Fibroblast of skin of scalp (primary cell): ENCODE measurements around the gene ZNF648. TPM values are rescaled to one million over a fixed set of nuclear protein-coding genes. Genes with fewer than 3 reads are reported as not detected.
"Not testable (repeated sequence)": the region's sequence is repeated elsewhere in the genome, so short reads cannot be mapped to it uniquely, and the experiment has no call there.

Experiments used
- DNase-seq: peaks from one replicate; pipeline ENCODE4 v3.0.0-alpha.2; 2013
- polyA plus RNA-seq, 2 experiments: library from polyadenylated mRNA; unstranded; fragments of 120-200 nt; gene quantifications; one replicate each; pipeline ENCODE4 v1.2.1, GENCODE V29; 2013; ENCODE audit not compliant: insufficient read length in 2 of 2

The ZNF648 gene
- polyA plus RNA-seq (2013, experiment 1 of 2; ENCODE audit: insufficient read length): not detected
- not detected for polyA plus RNA-seq (2013, experiment 2 of 2; ENCODE audit: insufficient read length)

GRCh38 chr1:182061594-182061993, at the start of gene ZNF648:
TSS of gene ZNF648 (minus strand) at chr1:182061712. CDS start at chr1:182058010, 3,702 bp downstream.
- no peak for DNase-seq

- DNase-seq: no peak
Measured at GRCh38 chr1:182110635-182111034, 49.1 kb upstream of the ZNF648 start.

- DNase-seq: no peak
Measured at GRCh38 chr1:182109771-182110170, 48.3 kb upstream of the ZNF648 start.

GRCh38 chr1:182107209-182107608, 45.7 kb upstream of the ZNF648 start:
- DNase-seq: no peak

GRCh38 chr1:182102043-182102416, 40.5 kb upstream of the ZNF648 start:
- no peak for DNase-seq

- no peak for DNase-seq
Measured at GRCh38 chr1:182101415-182102042, 40.0 kb upstream of the ZNF648 start.

- DNase-seq: no peak
Measured at GRCh38 chr1:182098301-182098700, 36.8 kb upstream of the ZNF648 start.

- DNase-seq: no peak
Measured at GRCh38 chr1:182095946-182096345, 34.4 kb upstream of the ZNF648 start.

GRCh38 chr1:182094514-182095005, 33.0 kb upstream of the ZNF648 start:
- not testable (repeated sequence) for DNase-seq

- no peak for DNase-seq
Measured at GRCh38 chr1:182093781-182094180, 32.3 kb upstream of the ZNF648 start.

GRCh38 chr1:182092336-182092735, 30.8 kb upstream of the ZNF648 start:
- DNase-seq: no peak

- DNase-seq: no peak
Measured at GRCh38 chr1:182091083-182091482, 29.6 kb upstream of the ZNF648 start.

- no peak for DNase-seq
Measured at GRCh38 chr1:182087719-182088350, 26.3 kb upstream of the ZNF648 start.

- no peak for DNase-seq
Measured at GRCh38 chr1:182087304-182087703, 25.8 kb upstream of the ZNF648 start.

- no peak for DNase-seq
Measured at GRCh38 chr1:182086620-182087019, 25.1 kb upstream of the ZNF648 start.

- DNase-seq: no peak
Measured at GRCh38 chr1:182086136-182086535, 24.6 kb upstream of the ZNF648 start.

GRCh38 chr1:182085726-182086125, 24.2 kb upstream of the ZNF648 start:
- no peak for DNase-seq

GRCh38 chr1:182084487-182085316, 23.2 kb upstream of the ZNF648 start:
- peak; percentile 76 for DNase-seq

- DNase-seq: no peak
Measured at GRCh38 chr1:182083851-182084486, 22.5 kb upstream of the ZNF648 start.

GRCh38 chr1:182080955-182081582, 19.6 kb upstream of the ZNF648 start:
- DNase-seq: peak; percentile 22

GRCh38 chr1:182080040-182080439, 18.5 kb upstream of the ZNF648 start:
- no peak for DNase-seq

GRCh38 chr1:182071924-182072323, 10.4 kb upstream of the ZNF648 start:
- no peak for DNase-seq
